GM21786 (cell line): ENCODE measurements around the gene CSGALNACT2.
"Not testable (repeated sequence)": the region's sequence is repeated elsewhere in the genome, so short reads cannot be mapped to it uniquely, and the experiment has no call there.

ENCODE experiments used
- ATAC-seq: cut with Tn5 transposase; IDR thresholded peaks from one replicate; pipeline ENCODE4 v1.9.1; 2021; ENCODE audit not compliant: unreplicated experiment

CSGALNACT2 gene

GRCh38 chr10:43177595-43177994 is 39.4 kb downstream of the CSGALNACT2 start:
- no peak for ATAC-seq

DNA sequence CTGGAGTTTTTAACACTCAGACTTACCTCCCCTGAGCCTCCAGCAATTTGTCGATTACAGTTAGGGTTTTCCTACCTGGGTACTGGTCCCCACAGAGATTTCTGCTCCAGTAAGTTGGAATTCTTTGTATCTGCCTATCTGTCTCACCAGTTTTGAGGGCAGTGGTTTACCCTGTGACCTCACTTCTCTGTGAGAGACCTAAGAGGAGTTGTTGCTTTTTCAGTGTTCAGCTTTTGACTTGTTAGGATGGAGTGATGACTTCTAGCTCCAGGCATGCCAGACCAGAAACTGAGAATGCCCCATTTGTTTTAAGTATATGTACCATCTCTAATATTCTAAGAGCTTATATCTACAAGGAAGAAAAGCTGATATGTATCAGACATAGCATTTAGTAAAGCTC is 42.9 kb downstream of the CSGALNACT2 start:
- no peak for ATAC-seq

DNA sequence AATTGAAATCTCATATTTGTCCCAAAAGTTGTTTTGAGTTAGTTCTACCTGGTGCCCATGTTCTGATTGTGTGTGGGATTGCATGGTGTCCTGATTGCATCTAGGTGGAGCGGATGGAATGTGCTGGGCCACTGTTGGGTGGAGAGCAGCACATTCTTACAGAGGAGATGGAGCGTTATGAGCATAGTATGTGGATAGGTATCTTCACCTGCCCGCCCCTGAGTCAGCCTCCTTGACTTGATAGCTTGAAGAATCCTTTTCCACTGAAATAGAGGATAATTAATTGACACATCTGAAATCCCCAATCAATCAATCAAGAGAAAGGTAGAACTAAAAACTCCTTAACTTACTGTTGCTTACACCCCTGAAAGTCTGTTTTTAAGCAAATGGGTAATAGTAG is 45.5 kb downstream of the CSGALNACT2 start:
- not testable (repeated sequence) for ATAC-seq

DNA sequence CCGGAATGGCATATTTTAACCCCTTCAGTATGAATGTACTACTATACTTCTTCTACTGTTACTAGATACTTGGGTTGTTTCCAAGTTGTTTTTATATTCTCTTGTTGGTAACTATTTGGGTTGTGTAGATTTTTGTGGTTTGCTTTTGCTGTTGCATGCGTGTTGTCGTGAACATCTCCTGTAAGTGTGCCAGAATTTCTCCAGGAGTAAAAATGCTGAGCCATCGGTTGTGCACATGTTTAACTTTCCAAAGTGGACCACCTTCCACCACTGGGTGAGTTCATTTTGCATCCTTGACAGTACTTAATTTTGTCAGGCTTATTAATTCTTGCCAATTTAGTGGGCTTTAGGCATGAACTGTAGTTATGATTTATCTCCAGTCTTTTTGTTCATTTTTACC is 47.9 kb downstream of the CSGALNACT2 start:
- no peak for ATAC-seq

GRCh38 chr10:43187213-43187612 is 49.0 kb downstream of the CSGALNACT2 start:
- ATAC-seq = no peak

GRCh38 chr10:43188702-43189101 is 50.5 kb downstream of the CSGALNACT2 start:
- no peak for ATAC-seq

DNA sequence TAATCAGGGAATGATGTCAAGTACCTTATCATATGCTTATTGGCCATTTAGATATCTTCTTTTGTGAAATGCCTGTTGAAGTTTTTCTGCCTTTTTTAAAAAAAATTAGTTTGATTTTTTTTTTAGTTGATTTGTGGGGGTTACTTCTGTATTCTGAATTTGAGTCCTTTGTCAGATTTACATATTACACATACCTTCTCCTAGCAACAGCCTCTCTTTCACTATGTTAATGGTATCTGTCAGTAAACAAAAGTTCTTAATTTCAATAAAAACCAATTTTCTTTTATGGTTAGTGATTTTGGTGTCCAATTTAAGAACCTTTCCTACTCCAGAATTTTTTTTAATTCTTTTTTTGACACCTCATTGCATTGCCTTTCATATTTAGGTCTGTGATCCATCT is 52.0 kb downstream of the CSGALNACT2 start:
- no peak for ATAC-seq

- no peak for ATAC-seq
These were observed 52.5 kb downstream of the CSGALNACT2 start for GRCh38 chr10:43190775-43191174.

GRCh38 chr10:43192884-43193283 is 54.6 kb downstream of the CSGALNACT2 start:
- no peak for ATAC-seq

GRCh38 chr10:43193496-43194080 is 55.3 kb downstream of the CSGALNACT2 start:
- no peak for ATAC-seq

DNA sequence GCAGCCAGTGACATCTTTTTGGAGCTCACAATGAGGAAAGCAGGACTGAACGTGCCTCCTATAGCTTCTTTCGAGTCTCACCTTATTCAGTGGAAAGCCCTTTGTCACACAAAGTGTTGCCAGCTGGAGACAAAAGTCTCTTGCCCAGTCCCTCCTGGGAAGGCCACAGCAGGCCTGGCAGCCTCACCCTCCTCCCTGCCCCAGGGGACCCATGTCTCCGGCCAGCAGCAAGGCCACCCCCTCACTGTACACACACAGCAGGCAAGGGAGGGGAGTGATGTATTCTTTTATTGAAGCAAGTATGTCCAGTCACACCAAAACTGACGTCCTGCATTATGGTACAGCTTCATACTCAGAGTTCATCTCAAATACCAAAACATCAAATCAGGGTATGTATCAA is 56.0 kb downstream of the CSGALNACT2 start:
- no peak for ATAC-seq

GRCh38 chr10:43194859-43195258 is 56.6 kb downstream of the CSGALNACT2 start:
- ATAC-seq = no peak

DNA sequence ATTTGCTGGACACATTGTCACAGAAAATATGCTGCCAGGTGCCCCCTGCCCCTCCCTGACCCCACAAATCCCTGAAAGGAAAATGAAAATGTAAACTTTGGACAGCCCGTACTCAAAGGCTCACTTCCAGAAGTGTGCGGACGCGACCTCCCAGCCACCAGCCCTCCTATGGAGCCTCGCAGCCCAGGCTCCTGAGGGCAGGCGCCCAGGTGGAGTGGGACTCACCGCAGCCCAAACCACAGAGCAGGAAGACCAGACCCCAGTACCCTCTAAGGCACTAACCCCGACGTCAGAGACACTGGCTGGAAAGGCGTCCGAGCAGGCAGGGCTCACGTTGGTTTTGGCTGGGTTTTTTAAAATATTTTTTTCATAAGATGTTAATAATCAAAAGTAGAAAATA is 57.3 kb downstream of the CSGALNACT2 start:
- no peak for ATAC-seq

DNA sequence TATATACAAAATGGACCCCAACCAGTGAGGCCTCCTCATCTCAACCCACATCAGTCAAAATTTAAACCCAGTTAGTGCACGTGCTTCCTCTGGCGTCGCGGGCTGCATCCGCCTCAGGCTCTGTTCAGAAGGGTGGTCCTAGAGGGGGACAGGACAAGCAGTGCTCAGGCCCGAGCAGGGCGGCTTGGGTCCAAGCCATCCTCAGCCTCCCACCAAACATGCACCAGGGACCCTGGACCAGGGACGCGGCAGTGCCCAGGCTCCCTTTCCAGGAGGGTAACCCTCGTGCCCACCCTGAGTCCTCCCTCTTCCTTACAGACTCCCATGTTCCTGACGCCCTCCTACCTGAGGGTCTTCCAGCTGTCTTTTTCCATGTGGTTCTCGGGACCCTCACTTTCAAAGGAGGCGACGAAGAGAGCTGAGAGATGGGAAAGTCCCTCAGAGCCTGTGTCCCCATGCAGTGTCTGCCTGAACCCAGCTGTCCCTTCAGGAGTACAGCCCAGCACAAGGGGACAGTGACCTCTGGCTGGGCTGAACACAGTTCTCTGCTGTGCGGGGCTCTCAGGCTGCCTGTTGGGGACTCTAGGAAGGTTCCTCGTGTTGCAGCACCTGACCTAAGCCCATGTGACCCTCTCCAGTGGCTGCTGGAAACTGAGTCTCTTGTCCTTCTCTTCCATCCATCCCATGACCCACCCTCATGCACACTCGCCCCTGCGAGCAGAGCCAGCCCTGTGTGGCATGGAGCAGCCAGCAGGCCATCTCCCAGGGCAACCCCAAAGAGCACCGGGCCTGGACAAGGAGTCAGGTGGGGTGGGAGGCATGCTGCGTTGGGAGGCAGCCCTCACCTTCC is 58.1 kb downstream of the CSGALNACT2 start:
- no peak for ATAC-seq

- ATAC-seq = no peak
These were observed 59.0 kb downstream of the CSGALNACT2 start for GRCh38 chr10:43196981-43197833.

- no peak for ATAC-seq
These were observed 59.8 kb downstream of the CSGALNACT2 start for GRCh38 chr10:43197834-43198681.

DNA sequence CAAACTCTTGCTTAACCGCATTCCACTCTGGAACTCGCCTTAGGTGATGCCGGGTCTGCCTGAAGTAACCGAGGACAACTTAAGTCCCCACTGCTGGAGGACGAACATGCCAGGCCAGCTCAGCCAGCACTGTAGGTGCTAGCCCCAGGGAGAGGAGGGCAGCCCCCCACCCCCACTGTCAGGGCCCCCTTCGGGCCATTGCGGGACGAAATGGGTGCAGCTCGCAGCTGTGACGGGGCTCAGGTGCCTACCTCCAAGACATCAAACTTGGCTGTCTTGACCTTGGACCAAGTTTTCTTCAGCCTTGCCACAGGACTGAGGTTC is 60.4 kb downstream of the CSGALNACT2 start:
- no peak for ATAC-seq

- ATAC-seq = no peak
These were observed 60.9 kb downstream of the CSGALNACT2 start for GRCh38 chr10:43199088-43199683.

DNA sequence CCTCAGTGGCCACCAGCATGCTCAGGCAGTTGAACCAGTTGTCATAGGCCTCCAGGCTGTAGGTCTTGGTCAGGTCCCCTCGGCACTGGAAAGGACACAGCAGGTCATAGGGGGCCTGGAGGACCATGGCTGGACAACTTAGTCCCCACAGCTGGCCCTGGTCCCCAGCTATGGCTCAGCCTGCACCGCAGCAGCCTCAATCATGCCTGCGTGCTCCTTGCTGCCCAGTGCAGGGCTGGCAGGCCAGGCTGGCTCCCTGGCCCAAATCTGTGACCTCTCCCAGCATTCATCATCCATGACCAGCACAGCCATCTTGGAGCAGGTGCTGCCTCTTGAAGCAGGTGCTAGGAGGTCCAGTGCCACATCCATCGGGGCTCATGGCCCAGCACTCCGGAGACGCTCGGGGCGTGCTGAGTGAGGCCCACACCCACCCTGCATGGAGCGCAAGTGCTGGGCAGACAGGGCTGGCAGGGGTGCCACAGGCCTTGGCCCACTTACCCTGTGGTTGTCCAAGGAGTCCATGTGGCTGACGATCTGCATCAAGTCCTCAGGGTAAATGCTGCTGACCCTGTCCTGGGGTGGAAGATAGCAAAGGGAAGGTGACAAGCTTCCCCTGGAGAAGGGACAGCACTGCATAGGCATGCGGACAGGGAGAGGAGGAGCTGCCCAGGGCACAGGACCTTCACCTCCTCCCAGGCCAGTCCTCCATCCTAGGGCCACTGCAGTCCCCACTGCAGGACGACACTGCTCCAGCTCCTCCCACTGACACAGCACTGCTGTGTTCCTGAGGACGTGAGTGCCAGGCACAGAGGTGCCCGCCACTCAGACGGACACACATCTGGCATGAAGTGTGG is 61.7 kb downstream of the CSGALNACT2 start:
- no peak for ATAC-seq
